Measurements from ENCODE around the gene ASAP3.

DNA sequence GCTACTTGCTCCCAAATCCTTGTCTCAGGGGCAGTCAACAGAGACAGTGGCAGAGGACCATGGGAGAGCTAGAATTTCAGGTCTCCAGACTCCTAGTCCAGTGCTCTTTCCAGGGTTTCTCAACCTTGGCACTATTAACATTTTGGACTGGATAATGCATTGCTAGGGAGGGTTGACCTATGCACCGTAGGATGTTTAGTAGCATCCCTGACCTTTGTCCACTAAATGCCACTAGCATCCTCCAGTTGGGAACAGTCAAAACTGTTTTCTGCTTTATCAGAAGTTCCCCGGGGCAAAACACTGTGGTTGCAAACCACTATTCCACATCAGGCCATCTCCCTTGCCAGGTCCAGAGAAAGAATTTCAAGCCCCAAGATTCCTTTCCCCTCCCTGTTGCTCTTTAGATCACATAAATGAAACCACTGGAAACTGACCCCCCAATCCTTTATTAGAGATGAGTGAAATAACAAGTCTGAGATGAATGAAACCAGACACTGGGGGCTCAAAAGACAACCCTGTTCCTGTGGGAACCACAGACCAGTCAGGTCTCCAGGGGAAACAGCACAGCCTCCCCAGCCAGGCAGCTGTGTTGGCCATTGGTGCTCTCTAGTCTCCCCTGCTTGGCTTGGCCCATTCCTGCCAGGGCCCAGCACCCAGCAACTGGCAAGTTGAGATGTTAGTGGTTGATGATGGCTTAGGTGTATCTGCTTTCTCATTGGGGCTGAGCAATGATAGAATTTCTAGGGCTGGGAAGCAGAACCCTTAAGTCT lies 55.7 kb downstream of the ASAP3 start:
- TF ChIP-seq POLR2AphosphoS5 (IDR thresholded peaks at IDR 0.05; ENCODE audit: low read depth, low read length) (no peak), FOXP2 (optimal IDR thresholded peaks at IDR 0.05; ENCODE audit: borderline replicate concordance, extremely low read depth, extremely low read length, insufficient read depth) (no peak), SIN3A (IDR thresholded peaks at IDR 0.05; ENCODE audit: borderline replicate concordance, insufficient read depth, low read length) (no peak), TAF1 (IDR thresholded peaks at IDR 0.05; ENCODE audit: borderline replicate concordance, insufficient read depth, low read length) (no peak)
